Renal cortical epithelial cell (primary cell): ENCODE data around the gene PLA2G4D. TPM values are rescaled to one million over a fixed set of nuclear protein-coding genes. Genes with fewer than 3 reads are reported as not detected.
A peak's percentile ranks its signal among the peaks of the same experiment; 100 is the strongest.

Experiments
- DNase-seq: peaks from one replicate; pipeline ENCODE4 v3.0.0-alpha.2; 2011; ENCODE audit warnings: low read depth
- total RNA-seq: library from RNA; depleted of rRNA; stranded (reverse); fragments of >200 nt; gene quantifications from 2 replicates; pipeline ENCODE4 v1.2.3, GENCODE V29; 2014

The PLA2G4D gene
- not detected in 2 replicates for total RNA-seq

- no peak for DNase-seq
Measured at GRCh38 chr15:42094512-42094963, at the start of gene PLA2G4D. Gene PLA2G4D (minus strand): TSS chr15:42094562. CDS start chr15:42094459, 103 bp downstream.

GRCh38 chr15:42143356-42143755 lies 49.0 kb upstream of the PLA2G4D start:
- no peak for DNase-seq

- DNase-seq: no peak
Measured at GRCh38 chr15:42141795-42142667, 47.7 kb upstream of the PLA2G4D start.

- no peak for DNase-seq
Measured at GRCh38 chr15:42141246-42141645, 46.9 kb upstream of the PLA2G4D start.

- DNase-seq: no peak
Measured at GRCh38 chr15:42140383-42141070, 46.2 kb upstream of the PLA2G4D start.

- no peak for DNase-seq
Measured at GRCh38 chr15:42139596-42139995, 45.2 kb upstream of the PLA2G4D start.

GRCh38 chr15:42138968-42139386 lies 44.6 kb upstream of the PLA2G4D start:
- DNase-seq: no peak

GRCh38 chr15:42138411-42138810 lies 44.0 kb upstream of the PLA2G4D start:
- no peak for DNase-seq

- DNase-seq: peak; percentile 44
Measured at GRCh38 chr15:42137461-42138261, 43.3 kb upstream of the PLA2G4D start.

GRCh38 chr15:42136513-42136912 lies 42.2 kb upstream of the PLA2G4D start:
- no peak for DNase-seq

GRCh38 chr15:42135351-42135750 lies 41.0 kb upstream of the PLA2G4D start:
- DNase-seq: no peak

GRCh38 chr15:42134617-42135245 lies 40.4 kb upstream of the PLA2G4D start:
- peak; percentile 38 for DNase-seq

GRCh38 chr15:42133886-42134502 lies 39.6 kb upstream of the PLA2G4D start:
- no peak for DNase-seq

GRCh38 chr15:42133356-42133755 lies 39.0 kb upstream of the PLA2G4D start:
- no peak for DNase-seq

- DNase-seq: no peak
Measured at GRCh38 chr15:42131826-42132806, 37.8 kb upstream of the PLA2G4D start.

- no peak for DNase-seq
Measured at GRCh38 chr15:42131006-42131405, 36.6 kb upstream of the PLA2G4D start.

- DNase-seq: no peak
Measured at GRCh38 chr15:42130246-42130986, 36.1 kb upstream of the PLA2G4D start.

- no peak for DNase-seq
Measured at GRCh38 chr15:42129364-42129763, 35.0 kb upstream of the PLA2G4D start.

- no peak for DNase-seq
Measured at GRCh38 chr15:42128476-42128875, 34.1 kb upstream of the PLA2G4D start.
